ENCODE data around the gene FARS2. TPM values are rescaled to one million over a fixed set of nuclear protein-coding genes. Genes with fewer than 3 reads are reported as not detected.
A peak's percentile ranks its signal among the peaks of the same experiment; 100 is the strongest.

Gene FARS2
- total and polyA plus RNA-seq, 2 of the 13 experiments (the other 11 are each of a cell fraction or from before 2014, with no cell fraction given) = 15.4 to 26.0 TPM

DNA sequence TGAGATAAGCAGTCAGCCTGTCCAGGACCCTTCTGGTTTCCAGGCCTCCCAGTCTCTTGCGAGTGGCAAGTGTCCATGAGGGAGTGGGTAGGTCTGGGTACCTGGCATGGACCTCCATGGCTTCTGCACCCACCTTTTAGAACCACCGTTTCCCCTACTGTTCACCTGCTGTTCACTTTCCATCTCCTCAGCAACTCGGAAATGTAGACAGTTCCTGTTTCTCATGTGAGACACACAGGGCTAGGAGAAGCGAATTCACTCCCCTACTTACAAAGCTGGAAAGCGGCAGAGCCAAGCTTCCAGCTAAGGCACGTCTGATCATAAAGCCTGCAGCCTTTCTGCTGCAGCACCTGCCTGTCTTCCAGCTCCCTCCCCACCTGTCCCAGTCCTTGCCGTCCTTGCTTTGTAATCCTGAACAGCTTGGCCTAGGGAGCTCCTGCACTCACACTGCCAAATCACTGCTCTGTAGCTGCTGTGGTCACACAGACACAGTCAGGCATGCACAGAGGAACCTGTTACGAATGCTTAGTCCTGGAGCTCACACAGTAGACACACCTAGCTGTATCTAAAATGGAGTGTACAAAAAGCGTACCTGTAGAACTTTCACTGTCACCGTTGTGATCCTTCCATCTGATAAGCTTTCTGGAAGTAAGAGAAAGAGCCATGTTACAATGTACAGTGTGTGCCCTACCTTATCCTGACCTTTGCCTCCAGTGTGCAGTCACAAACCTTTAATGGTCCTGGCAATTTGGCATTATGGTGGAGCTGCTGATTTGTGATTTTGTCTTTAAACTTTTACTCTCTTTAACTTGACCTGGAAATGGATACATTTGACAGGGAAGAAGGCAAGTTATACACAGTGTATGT, 451.3 kb downstream of the FARS2 start (continued):
- TF ChIP-seq, protein P1, sequence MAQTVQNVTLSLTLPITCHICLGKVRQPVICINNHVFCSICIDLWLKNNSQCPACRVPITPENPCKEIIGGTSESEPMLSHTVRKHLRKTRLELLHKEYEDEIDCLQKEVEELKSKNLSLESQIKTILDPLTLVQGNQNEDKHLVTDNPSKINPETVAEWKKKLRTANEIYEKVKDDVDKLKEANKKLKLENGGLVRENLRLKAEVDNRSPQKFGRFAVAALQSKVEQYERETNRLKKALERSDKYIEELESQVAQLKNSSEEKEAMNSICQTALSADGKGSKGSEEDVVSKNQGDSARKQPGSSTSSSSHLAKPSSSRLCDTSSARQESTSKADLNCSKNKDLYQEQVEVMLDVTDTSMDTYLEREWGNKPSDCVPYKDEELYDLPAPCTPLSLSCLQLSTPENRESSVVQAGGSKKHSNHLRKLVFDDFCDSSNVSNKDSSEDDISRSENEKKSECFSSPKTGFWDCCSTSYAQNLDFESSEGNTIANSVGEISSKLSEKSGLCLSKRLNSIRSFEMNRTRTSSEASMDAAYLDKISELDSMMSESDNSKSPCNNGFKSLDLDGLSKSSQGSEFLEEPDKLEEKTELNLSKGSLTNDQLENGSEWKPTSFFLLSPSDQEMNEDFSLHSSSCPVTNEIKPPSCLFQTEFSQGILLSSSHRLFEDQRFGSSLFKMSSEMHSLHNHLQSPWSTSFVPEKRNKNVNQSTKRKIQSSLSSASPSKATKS (CRISPR knock-in tag; IDR thresholded peaks at IDR 0.05) = no peak

DNA sequence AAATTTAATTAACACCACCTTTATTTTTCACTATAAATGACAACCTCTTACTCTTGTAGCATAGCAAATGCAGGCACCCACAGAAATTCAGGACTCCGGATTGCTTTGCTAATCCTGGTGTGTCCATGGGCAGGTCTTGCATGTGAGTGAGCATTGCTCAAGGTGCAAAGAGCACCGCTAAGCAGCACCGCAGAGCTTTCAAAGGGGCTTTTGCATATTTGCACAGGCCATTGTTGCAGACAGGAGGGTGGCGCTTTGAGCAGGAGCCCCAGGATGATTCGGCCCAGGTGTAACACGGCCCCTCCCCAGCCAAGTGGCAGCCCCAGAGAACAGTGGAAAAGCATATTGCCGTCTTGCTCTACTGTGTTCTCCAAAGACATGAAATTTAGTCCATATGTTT, 452.2 kb downstream of the FARS2 start:
- no peak overlapping the region for H3K9ac ChIP-seq (ENCODE audit: insufficient read depth, low read depth, low read length)
- H2AFZ ChIP-seq (ENCODE audit: low read length) = no peak overlapping the region
- ATAC-seq = peak; percentile 99
- peak; percentile 99 for FAIRE-seq
- no peaks in the 10 kb centered on the region for H3K27me3 ChIP-seq (ENCODE audit: control insufficient read depth in 1 of 2, insufficient read depth in 2 of 2, low read length in 2 of 2)
- intact Hi-C loops (cut with micrococcal nuclease; ENCODE audit: unreplicated experiment) = loop anchor here (2.0 kb wide), 1 partner anchor 17 kb away; no protein-coding TSS in a partner anchor
- no peaks in the 10 kb centered on the region for H3K36me3 ChIP-seq (replicated peaks in 1 of 2; ENCODE audit: control insufficient read depth in 1 of 2, insufficient read depth in 2 of 2, low read length in 2 of 2)
- POLR2A ChIA-PET = no interaction called here
- H4K20me1 ChIP-seq (ENCODE audit: insufficient read depth, low read length) = 0 out of 2 replicates have a peak, but pooled peaks cover 3% of the 10 kb centered on the region
- peaks cover 12% of the 10 kb centered on the region for H3K9me3 ChIP-seq (ENCODE audit: low read length)
- peak overlapping the region; percentile 3 for H3K27ac ChIP-seq (ENCODE audit: extremely low read length, insufficient read depth, low read length)
- H3K79me2 ChIP-seq (ENCODE audit: insufficient read depth, low read length) = no peaks in the 10 kb centered on the region
- peaks cover 25% of the 10 kb centered on the region for H3K4me1 ChIP-seq (ENCODE audit: insufficient read depth, low read length)
- H3K4me2 ChIP-seq (ENCODE audit: low read depth, low read length) = peak overlapping the region; percentile 40
- no peak overlapping the region for H3K4me3 ChIP-seq (replicated peaks in 1 of 3; ENCODE audit: insufficient read depth in 1 of 3, low read depth in 2 of 3, low read length in 3 of 3)
- DNase-seq (ENCODE audit: low spot score) = peak; percentile 95
- in situ Hi-C loops (cut with HindIII; ENCODE audit: extremely low pct_ligation_motif_present, low pct_unique_long_range_greater_than_20kb) = no loop called here
- no TSS peak for BruUV-seq (replicated peaks)
- CTCF ChIA-PET (ENCODE audit: low intra/inter-chr PET ratio, low total read pairs) = no interaction called here
- 2% methylated on average over 7 of the region's 7 CpGs for WGBS (ENCODE audit: low lambda C conversion rate)
- TF ChIP-seq, protein P2, sequence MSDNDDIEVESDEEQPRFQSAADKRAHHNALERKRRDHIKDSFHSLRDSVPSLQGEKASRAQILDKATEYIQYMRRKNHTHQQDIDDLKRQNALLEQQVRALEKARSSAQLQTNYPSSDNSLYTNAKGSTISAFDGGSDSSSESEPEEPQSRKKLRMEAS (IDR thresholded peaks at IDR 0.05) = peak; percentile 57; the same call in 1 of the 2 replicates
- TF ChIP-seq, protein P3, sequence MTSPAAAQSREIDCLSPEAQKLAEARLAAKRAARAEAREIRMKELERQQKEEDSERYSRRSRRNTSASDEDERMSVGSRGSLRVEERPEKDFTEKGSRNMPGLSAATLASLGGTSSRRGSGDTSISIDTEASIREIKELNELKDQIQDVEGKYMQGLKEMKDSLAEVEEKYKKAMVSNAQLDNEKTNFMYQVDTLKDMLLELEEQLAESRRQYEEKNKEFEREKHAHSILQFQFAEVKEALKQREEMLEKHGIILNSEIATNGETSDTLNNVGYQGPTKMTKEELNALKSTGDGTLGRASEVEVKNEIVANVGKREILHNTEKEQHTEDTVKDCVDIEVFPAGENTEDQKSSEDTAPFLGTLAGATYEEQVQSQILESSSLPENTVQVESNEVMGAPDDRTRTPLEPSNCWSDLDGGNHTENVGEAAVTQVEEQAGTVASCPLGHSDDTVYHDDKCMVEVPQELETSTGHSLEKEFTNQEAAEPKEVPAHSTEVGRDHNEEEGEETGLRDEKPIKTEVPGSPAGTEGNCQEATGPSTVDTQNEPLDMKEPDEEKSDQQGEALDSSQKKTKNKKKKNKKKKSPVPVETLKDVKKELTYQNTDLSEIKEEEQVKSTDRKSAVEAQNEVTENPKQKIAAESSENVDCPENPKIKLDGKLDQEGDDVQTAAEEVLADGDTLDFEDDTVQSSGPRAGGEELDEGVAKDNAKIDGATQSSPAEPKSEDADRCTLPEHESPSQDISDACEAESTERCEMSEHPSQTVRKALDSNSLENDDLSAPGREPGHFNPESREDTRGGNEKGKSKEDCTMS (CRISPR knock-in tag; conservative IDR thresholded peaks at IDR 0.05) = no peak
- TF ChIP-seq ZNF101 (CRISPR knock-in tag; IDR thresholded peaks at IDR 0.05; ENCODE audit: borderline replicate concordance, low read depth) = no peak
- no peak for TF ChIP-seq ZNF3 (CRISPR knock-in tag; IDR thresholded peaks at IDR 0.05)
- TF ChIP-seq, protein P4, sequence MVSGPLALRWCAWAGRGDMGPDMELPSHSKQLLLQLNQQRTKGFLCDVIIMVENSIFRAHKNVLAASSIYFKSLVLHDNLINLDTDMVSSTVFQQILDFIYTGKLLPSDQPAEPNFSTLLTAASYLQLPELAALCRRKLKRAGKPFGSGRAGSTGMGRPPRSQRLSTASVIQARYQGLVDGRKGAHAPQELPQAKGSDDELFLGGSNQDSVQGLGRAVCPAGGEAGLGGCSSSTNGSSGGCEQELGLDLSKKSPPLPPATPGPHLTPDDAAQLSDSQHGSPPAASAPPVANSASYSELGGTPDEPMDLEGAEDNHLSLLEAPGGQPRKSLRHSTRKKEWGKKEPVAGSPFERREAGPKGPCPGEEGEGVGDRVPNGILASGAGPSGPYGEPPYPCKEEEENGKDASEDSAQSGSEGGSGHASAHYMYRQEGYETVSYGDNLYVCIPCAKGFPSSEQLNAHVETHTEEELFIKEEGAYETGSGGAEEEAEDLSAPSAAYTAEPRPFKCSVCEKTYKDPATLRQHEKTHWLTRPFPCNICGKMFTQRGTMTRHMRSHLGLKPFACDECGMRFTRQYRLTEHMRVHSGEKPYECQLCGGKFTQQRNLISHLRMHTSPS (CRISPR knock-in tag; IDR thresholded peaks at IDR 0.05; ENCODE audit: low read depth) = no peak
- TF ChIP-seq ZNF777 (CRISPR knock-in tag; IDR thresholded peaks at IDR 0.05) = peak; percentile 28; the same call in 1 of the 2 replicates
- no peak for TF ChIP-seq PRPF4 (IDR thresholded peaks at IDR 0.05; ENCODE audit: low read depth, low read length, poor library complexity, severe bottlenecking)
- no peak for TF ChIP-seq HNRNPL (IDR thresholded peaks at IDR 0.05; ENCODE audit: low read depth, low read length)
- no peak for TF ChIP-seq ATF7 (IDR thresholded peaks at IDR 0.05)
- no peak for TF ChIP-seq ATF7 (CRISPR knock-in tag; IDR thresholded peaks at IDR 0.05)
- TF ChIP-seq ZNF652 (CRISPR knock-in tag; IDR thresholded peaks at IDR 0.05; ENCODE audit: borderline replicate concordance, low read depth) = no peak
- no peak for TF ChIP-seq HCFC1 (IDR thresholded peaks at IDR 0.05; ENCODE audit: low read depth, low read length)
- peak in 1 of 2 experiments; percentile 24; a peak in 1 of 4 replicates for TF ChIP-seq NR2F1 (CRISPR knock-in tag; IDR thresholded peaks at IDR 0.05)
- peak; percentile 62 for TF ChIP-seq ASH2L (IDR thresholded peaks at IDR 0.05; ENCODE audit: insufficient read length, low read depth, low read length)

All from HepG2 (cell line).